ENCODE data around the gene ZNF771. TPM values are rescaled to one million over a fixed set of nuclear protein-coding genes. Genes with fewer than 3 reads are reported as not detected.

Gene ZNF771
- total RNA-seq, 1 experiment from 2014 or later: 11.0 TPM

DNA sequence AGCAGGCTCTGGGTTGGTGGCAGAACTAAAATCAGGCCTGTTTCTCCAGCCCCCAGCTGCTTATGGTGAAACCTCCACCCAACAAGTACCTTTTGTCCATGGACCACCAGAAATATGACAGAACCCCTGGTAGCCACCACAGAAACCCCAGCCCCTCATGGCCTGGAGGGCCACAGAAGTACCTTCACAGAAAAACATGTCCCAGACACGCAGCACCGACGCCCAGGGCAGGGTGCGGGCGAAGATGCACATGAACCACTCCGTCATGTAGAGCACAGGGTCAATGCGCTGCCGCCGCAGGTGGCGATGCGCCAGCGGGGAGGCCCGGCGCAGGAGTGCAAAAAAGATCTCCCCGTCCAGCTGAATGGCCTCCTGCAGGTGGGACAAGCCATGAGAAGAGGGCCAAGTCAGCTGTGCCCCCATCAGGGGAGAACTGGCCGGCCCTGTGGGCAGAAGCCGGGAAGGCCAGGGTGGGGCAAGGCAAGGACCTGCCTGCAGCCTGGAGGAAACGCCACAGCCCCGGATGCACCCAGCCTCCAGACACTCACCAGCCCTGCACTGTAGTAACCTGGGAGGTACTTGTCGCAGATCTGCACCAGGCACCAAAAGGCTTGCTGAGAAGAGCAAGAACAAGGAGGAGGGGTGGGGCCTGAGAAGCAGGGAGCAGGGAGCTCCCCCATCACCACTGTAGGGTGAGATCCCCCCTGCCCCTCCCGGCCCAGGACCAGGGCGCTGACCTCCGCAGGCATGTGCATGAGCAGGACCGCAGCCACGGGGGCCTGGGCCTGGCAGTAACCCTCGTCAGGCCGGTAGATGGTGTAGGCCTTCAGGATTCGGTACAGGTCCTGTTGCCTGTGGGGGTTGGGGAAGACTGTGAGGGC is 48.2 kb upstream of the ZNF771 start:
- Histone ChIP-seq H3K4me1 (ENCODE audit: control insufficient read depth in 1 of 2, insufficient read depth in 2 of 2, low read length in 2 of 2) (peaks cover 12 to 24% of the 10 kb centered on the region in 2 experiments), H3K27me3 (ENCODE audit: insufficient read depth, low read length) (no peaks in the 10 kb centered on the region), H2AFZ (ENCODE audit: low read depth, low read length, poor library complexity, severe bottlenecking) (no peak overlapping the region), H3K36me3 (ENCODE audit: control insufficient read depth in 1 of 2, insufficient read depth in 2 of 2, low read length in 2 of 2) (peaks cover 12 to 30% of the 10 kb centered on the region in 2 experiments; a peak in 3 of 4 replicates), H3K9me3 (ENCODE audit: control insufficient read depth in 1 of 2, insufficient read depth in 1 of 2, low read depth in 1 of 2, low read length in 2 of 2) (no peaks in the 10 kb centered on the region), H3K4me2 (ENCODE audit: low read length) (no peak overlapping the region), H3K9ac (ENCODE audit: low read length) (no peak overlapping the region), H3K79me2 (ENCODE audit: insufficient read depth, low read length) (peaks cover 48% of the 10 kb centered on the region), H3K4me3 (replicated peaks in 1 of 2; ENCODE audit: low read depth in 1 of 2, low read length in 2 of 2) (no peak overlapping the region), H4K20me1 (ENCODE audit: insufficient read depth) (no peaks in the 10 kb centered on the region), H3K9me2 (ENCODE audit: insufficient read depth) (no peaks in the 10 kb centered on the region), H3K27ac (ENCODE audit: low read depth, low read length) (no peak overlapping the region)
- no TSS peak for BruUV-seq (replicated peaks)
- intact Hi-C loops (cut with micrococcal nuclease): no loop called here
- TF ChIP-seq CBX3 (IDR thresholded peaks at IDR 0.05; ENCODE audit: low read depth) (no peak), POLR2A (IDR thresholded peaks at IDR 0.05; ENCODE audit: borderline replicate concordance, extremely low read depth, insufficient read depth, insufficient read length) (no peak), ELF1 (IDR thresholded peaks at IDR 0.05; ENCODE audit: borderline replicate concordance, low read depth) (no peak), EGR1 (IDR thresholded peaks at IDR 0.05; ENCODE audit: low read depth) (no peak), RAD21 (IDR thresholded peaks at IDR 0.05; ENCODE audit: low read depth) (no peak), EZH2phosphoT487 (IDR thresholded peaks at IDR 0.05; ENCODE audit: borderline replicate concordance) (no peak), JUND (IDR thresholded peaks at IDR 0.05) (no peak), SIN3A (IDR thresholded peaks at IDR 0.05; ENCODE audit: low read depth) (no peak), CEBPB (IDR thresholded peaks at IDR 0.05; ENCODE audit: low read depth) (no peak), YY1 (IDR thresholded peaks at IDR 0.05; ENCODE audit: extremely low read depth, insufficient replicate concordance, low read depth, low read length) (no peak), TCF7L2 (IDR thresholded peaks at IDR 0.05; ENCODE audit: borderline replicate concordance, extremely low read depth, insufficient read depth, insufficient read length) (no peak), ZFX (IDR thresholded peaks at IDR 0.05) (no peak), SRF (IDR thresholded peaks at IDR 0.05; ENCODE audit: low read depth) (no peak)
- TF ChIP-seq, protein P1, sequence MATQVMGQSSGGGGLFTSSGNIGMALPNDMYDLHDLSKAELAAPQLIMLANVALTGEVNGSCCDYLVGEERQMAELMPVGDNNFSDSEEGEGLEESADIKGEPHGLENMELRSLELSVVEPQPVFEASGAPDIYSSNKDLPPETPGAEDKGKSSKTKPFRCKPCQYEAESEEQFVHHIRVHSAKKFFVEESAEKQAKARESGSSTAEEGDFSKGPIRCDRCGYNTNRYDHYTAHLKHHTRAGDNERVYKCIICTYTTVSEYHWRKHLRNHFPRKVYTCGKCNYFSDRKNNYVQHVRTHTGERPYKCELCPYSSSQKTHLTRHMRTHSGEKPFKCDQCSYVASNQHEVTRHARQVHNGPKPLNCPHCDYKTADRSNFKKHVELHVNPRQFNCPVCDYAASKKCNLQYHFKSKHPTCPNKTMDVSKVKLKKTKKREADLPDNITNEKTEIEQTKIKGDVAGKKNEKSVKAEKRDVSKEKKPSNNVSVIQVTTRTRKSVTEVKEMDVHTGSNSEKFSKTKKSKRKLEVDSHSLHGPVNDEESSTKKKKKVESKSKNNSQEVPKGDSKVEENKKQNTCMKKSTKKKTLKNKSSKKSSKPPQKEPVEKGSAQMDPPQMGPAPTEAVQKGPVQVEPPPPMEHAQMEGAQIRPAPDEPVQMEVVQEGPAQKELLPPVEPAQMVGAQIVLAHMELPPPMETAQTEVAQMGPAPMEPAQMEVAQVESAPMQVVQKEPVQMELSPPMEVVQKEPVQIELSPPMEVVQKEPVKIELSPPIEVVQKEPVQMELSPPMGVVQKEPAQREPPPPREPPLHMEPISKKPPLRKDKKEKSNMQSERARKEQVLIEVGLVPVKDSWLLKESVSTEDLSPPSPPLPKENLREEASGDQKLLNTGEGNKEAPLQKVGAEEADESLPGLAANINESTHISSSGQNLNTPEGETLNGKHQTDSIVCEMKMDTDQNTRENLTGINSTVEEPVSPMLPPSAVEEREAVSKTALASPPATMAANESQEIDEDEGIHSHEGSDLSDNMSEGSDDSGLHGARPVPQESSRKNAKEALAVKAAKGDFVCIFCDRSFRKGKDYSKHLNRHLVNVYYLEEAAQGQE (IDR thresholded peaks at IDR 0.05; ENCODE audit: low read depth): no peak
- TF ChIP-seq, protein P2, sequence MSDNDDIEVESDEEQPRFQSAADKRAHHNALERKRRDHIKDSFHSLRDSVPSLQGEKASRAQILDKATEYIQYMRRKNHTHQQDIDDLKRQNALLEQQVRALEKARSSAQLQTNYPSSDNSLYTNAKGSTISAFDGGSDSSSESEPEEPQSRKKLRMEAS (IDR thresholded peaks at IDR 0.05): no peak
- TF ChIP-seq, protein P3, sequence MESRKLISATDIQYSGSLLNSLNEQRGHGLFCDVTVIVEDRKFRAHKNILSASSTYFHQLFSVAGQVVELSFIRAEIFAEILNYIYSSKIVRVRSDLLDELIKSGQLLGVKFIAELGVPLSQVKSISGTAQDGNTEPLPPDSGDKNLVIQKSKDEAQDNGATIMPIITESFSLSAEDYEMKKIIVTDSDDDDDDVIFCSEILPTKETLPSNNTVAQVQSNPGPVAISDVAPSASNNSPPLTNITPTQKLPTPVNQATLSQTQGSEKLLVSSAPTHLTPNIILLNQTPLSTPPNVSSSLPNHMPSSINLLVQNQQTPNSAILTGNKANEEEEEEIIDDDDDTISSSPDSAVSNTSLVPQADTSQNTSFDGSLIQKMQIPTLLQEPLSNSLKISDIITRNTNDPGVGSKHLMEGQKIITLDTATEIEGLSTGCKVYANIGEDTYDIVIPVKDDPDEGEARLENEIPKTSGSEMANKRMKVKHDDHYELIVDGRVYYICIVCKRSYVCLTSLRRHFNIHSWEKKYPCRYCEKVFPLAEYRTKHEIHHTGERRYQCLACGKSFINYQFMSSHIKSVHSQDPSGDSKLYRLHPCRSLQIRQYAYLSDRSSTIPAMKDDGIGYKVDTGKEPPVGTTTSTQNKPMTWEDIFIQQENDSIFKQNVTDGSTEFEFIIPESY (IDR thresholded peaks at IDR 0.05; ENCODE audit: extremely low read depth, insufficient replicate concordance, low read length): no peak
- no peak for ATAC-seq
- no peak for DNase-seq (ENCODE audit: low read depth, low spot score)
- POLR2A ChIA-PET: no interaction called here
- RAD21 ChIA-PET (ENCODE audit: low non-redundant PET in 1 of 2, low total read pairs in 2 of 2, uncharacterized antibody in 2 of 2, unreplicated experiment in 2 of 2): no interaction called here
- CTCF ChIA-PET: no interaction called here
